Kidney (tissue), 14 donors: ENCODE results near the gene SYPL2. TPM values are rescaled to one million over a fixed set of nuclear protein-coding genes. Genes with fewer than 3 reads are reported as not detected.
A peak's percentile ranks its signal among the peaks of the same experiment; 100 is the strongest.

Experiments used
- DNase-seq, 5 donors: peaks; one replicate each; pipeline ENCODE4 v3.0.0-alpha.2; 2013 to 2020
- FAIRE-seq: peaks from 2 replicates; lab custom pipeline; 2012; peaks lifted over from hg19 to GRCh38; lab: Jason Lieb, UNC
- H3K27ac ChIP-seq, 2 donors: one replicate each; pipeline ENCODE4 v1.7.0; 2013; ENCODE audit warnings: low read depth in 2 of 2, low read length in 2 of 2, inconsistent platforms in 1 of 2
- H3K27me3 ChIP-seq: one replicate; pipeline ENCODE4 v1.7.1; 2013; ENCODE audit warnings: low read length, inconsistent platforms; ENCODE audit not compliant: control insufficient read depth, insufficient read depth
- H3K36me3 ChIP-seq, 3 donors: one replicate each; pipeline versions ENCODE4 v1.7.0 to v1.7.1; 2013; ENCODE audit warnings: low read length in 3 of 3, control low read depth in 1 of 3, inconsistent platforms in 1 of 3; ENCODE audit not compliant: insufficient read depth in 3 of 3, control insufficient read depth in 2 of 3
- H3K4me1 ChIP-seq, 3 donors: one replicate each; pipeline versions ENCODE4 v1.7.0 to v1.7.1; 2013; ENCODE audit warnings: low read length in 3 of 3, inconsistent platforms in 1 of 3, low read depth in 1 of 3; ENCODE audit not compliant: control insufficient read depth in 2 of 3, insufficient read depth in 2 of 3
- H3K4me3 ChIP-seq, 3 donors: one replicate each; pipeline versions ENCODE4 v1.7.0 to v1.8.1; 2013; ENCODE audit warnings: low read length in 3 of 3, control low read depth in 1 of 3, inconsistent platforms in 1 of 3
- H3K9ac ChIP-seq, 3 donors: one replicate each; pipeline versions ENCODE4 v1.7.0 to v1.7.1; 2013; ENCODE audit warnings: low read length in 3 of 3, control low read depth in 1 of 3, inconsistent platforms in 1 of 3
- H3K9me3 ChIP-seq, 3 donors: one replicate each; pipeline versions ENCODE4 v1.7.0 to v1.7.1; 2013; ENCODE audit warnings: low read length in 3 of 3, control low read depth in 1 of 3, inconsistent platforms in 1 of 3; ENCODE audit not compliant: control insufficient read depth in 2 of 3, insufficient read depth in 1 of 3
- intact Hi-C: fragments of 100-400 bp; cut with DNase I; formaldehyde crosslinking; loops from one replicate; pipeline ENCODE4 v1.11.1; 2022
- polyA plus RNA-seq: library from polyadenylated mRNA; stranded (reverse); fragments of 350-450 nt; fragmentation: Illumina TruSeq; extraction: RNeasy Lipid Tissue Mini Kit (QIAGEN cat#74804); gene quantifications from one replicate; pipeline ENCODE4 v1.2.3, GENCODE V29; 2014; ENCODE audit warnings: low read depth, low replicate concordance; ENCODE audit not compliant: insufficient read depth
- total RNA-seq: library from RNA; stranded (reverse); fragmentation: NEBNext Ultra II Directional; extraction: Animal tissue kit (Norgen Biotek cat#: 25700); gene quantifications from one replicate; pipeline ENCODE4 v1.2.1, GENCODE V29; 2021
- TF ChIP-seq, protein P1 (sequence below): IDR thresholded peaks from 3 replicates; pipeline ENCODE4 v1.5.1; 2012; ENCODE audit warnings: mild to moderate bottlenecking, moderate library complexity, borderline replicate concordance; ENCODE audit not compliant: insufficient read depth; ENCODE audit errors: extremely low read depth
- donor health status: control.
- donor health status: control.
- donor health status: control.
- donor health status: control.
- donor health status: control.
- donor health status: DM: yes; HTN: yes; CAD: no.
- donor health status: Normal renal cell carcinoma (clear cell type).

The SYPL2 gene
- total and polyA plus RNA-seq, 2 donors from 2014 or later: 6.7 to 9.8 TPM

DNA sequence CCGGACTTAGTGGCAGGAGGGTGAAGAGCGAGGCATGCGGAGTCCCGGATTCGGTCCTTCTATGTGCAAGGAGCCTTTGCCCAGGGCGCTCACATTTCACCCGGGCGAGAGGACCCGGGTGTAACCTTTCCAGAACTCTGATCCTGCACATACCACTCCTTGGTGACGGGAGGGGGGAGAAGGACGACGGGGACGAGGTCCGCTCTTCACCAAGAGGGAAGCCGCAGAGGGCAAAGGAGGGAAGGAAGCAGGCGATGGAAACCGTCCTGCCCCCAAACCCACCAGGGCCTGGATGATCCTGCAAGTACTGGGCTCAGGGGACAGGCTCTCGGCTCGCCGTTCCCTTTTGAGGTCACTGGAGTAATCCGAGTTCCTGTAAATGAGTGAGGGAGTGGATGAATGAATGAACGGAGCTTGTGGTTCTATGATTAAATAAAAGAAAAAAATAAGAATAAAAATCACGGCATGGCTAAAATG lies 993 bp downstream of the SYPL2 start:
- Histone ChIP-seq H3K9me3 (no peaks in the 10 kb centered on the region), H3K4me1 (peaks cover 0 to 5% (median 0%) of the 10 kb centered on the region in 3 donors), H3K27ac (peak overlapping the region in 1 of 2 donors; percentile 3), H3K36me3 (no peaks in the 10 kb centered on the region), H3K4me3 (peak overlapping the region in 2 of 3 donors; percentile 49 to 61), H3K27me3 (peaks cover 21% of the 10 kb centered on the region), H3K9ac (no peak overlapping the region)
- TF ChIP-seq, protein P1, sequence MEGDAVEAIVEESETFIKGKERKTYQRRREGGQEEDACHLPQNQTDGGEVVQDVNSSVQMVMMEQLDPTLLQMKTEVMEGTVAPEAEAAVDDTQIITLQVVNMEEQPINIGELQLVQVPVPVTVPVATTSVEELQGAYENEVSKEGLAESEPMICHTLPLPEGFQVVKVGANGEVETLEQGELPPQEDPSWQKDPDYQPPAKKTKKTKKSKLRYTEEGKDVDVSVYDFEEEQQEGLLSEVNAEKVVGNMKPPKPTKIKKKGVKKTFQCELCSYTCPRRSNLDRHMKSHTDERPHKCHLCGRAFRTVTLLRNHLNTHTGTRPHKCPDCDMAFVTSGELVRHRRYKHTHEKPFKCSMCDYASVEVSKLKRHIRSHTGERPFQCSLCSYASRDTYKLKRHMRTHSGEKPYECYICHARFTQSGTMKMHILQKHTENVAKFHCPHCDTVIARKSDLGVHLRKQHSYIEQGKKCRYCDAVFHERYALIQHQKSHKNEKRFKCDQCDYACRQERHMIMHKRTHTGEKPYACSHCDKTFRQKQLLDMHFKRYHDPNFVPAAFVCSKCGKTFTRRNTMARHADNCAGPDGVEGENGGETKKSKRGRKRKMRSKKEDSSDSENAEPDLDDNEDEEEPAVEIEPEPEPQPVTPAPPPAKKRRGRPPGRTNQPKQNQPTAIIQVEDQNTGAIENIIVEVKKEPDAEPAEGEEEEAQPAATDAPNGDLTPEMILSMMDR: no peak
- FAIRE-seq (no peak), DNase-seq (peak in 4 of 5 donors; percentile 30 to 60 (median 44))
- intact Hi-C loops: no loop called here

DNA sequence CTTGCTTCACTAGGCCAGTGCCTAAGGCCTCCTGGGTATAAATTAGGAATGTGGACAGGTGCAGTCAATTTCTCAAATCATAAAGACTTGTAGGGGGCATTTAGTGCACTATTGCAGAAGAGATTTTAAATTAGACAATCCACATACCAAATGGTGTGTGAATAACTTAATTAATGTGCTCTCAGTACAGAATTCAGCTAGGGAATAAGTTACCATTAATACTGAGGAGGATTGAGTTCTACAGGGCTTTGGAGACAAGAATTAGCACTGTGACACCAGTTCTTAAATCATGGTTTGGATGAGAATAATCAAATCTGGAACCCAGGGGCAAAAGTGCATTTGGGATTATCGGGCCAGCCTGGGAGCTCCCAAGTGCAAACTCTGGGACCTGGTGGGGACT lies 1.7 kb downstream of the SYPL2 start:
- intact Hi-C loops: no loop called here
- FAIRE-seq (no peak), DNase-seq (no peak)
- TF ChIP-seq, protein P1: no peak
- Histone ChIP-seq H3K27me3 (peaks cover 19% of the 10 kb centered on the region), H3K27ac (no peak overlapping the region), H3K4me3 (peak overlapping the region in 1 of 3 donors; percentile 61), H3K36me3 (no peaks in the 10 kb centered on the region), H3K9ac (no peak overlapping the region), H3K4me1 (peaks cover 0 to 5% (median 0%) of the 10 kb centered on the region in 3 donors), H3K9me3 (no peaks in the 10 kb centered on the region)

DNA sequence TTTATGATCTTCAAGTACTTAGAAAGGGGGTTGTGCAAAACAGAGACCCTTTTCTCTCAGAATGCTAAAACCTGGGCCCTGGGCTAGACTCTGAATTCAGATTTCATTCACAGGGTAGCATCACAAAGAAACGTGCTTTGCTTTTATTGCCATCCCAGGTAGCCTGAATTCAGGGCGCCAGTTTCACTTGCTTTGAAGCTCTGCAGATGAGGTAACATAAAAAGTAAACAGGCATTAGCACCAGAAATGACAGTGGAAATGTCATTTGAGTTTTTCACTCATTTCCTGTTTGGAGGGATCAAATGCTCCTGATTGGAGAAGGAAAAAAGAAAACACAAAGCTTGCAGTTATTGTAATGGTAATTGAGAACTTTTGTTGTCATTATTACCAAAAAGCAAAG lies 2.6 kb downstream of the SYPL2 start:
- H3K27ac ChIP-seq: no peak overlapping the region
- TF ChIP-seq, protein P1: no peak
- H3K4me1 ChIP-seq: peaks cover 0 to 5% (median 0%) of the 10 kb centered on the region in 3 donors
- H3K9ac ChIP-seq: no peak overlapping the region
- no peaks in the 10 kb centered on the region for H3K9me3 ChIP-seq
- peaks cover 18% of the 10 kb centered on the region for H3K27me3 ChIP-seq
- no peaks in the 10 kb centered on the region for H3K36me3 ChIP-seq
- no peak for FAIRE-seq
- intact Hi-C loops: no loop called here
- H3K4me3 ChIP-seq: no peak overlapping the region
- DNase-seq: no peak

DNA sequence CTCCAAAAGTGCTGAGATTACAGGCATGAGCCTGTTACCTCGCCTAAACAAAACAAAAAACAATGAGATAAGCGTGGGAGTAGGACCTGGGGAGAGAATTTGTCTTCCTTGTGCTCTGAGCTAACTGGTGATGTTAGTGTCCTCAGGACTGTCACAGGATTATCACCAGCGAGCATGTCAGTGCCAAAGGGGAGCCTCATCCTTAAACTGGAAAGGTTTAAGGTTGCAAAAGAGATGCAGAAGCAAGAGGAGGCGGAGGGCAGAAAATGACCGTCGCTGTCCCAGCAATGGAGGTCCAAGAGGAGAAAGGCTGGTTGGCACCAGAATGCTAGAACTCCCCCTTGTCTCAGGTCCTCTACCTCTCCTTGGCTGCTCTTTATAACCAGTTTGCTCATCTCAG lies 3.9 kb downstream of the SYPL2 start:
- Histone ChIP-seq H3K9ac (no peak overlapping the region), H3K4me1 (no peaks in the 10 kb centered on the region), H3K36me3 (peaks cover 0 to 6% (median 0%) of the 10 kb centered on the region in 3 donors), H3K27me3 (peaks cover 18% of the 10 kb centered on the region), H3K9me3 (no peaks in the 10 kb centered on the region), H3K27ac (no peak overlapping the region), H3K4me3 (no peak overlapping the region)
- DNase-seq (no peak), FAIRE-seq (no peak)
- intact Hi-C loops: no loop called here
- TF ChIP-seq, protein P1: no peak
